DND-41 (cell line): Measurements from ENCODE around the gene WDFY3.

ENCODE experiments used
- ATAC-seq: fragments of 200-7000 bp; cut with Tn5 transposase; 3 replicates; pipeline ENCODE4 v1.9.1; 2021; ENCODE audit warnings: low read depth; ENCODE audit not compliant: insufficient read depth
- DNase-seq: peaks from one replicate; pipeline ENCODE4 v3.0.0-alpha.2; 2020
- H2AFZ ChIP-seq: 2 replicates; pipeline ENCODE4 v1.6.0; 2012; ENCODE audit warnings: low read depth, low read length
- H3K27ac ChIP-seq: 2 replicates; pipeline ENCODE4 v1.5.1; 2012; ENCODE audit warnings: low read length, inconsistent platforms
- H3K27me3 ChIP-seq: fragments of 200-600 bp; sonication (generic); 2 replicates; pipeline ENCODE4 v1.6.0; 2012; ENCODE audit warnings: low read length, mild to moderate bottlenecking, inconsistent platforms; ENCODE audit not compliant: insufficient read depth, poor library complexity
- H3K36me3 ChIP-seq: 2 replicates; pipeline ENCODE4 v1.5.1; 2012; ENCODE audit warnings: low read length, inconsistent platforms; ENCODE audit not compliant: insufficient read depth
- H3K4me1 ChIP-seq: 2 replicates; pipeline ENCODE4 v1.5.1; 2012; ENCODE audit warnings: mild to moderate bottlenecking, low read length; ENCODE audit not compliant: insufficient read depth
- H3K4me2 ChIP-seq: 2 replicates; pipeline ENCODE4 v1.6.0; 2012; ENCODE audit warnings: mild to moderate bottlenecking, moderate library complexity, low read length, inconsistent platforms; ENCODE audit not compliant: insufficient read depth
- H3K4me3 ChIP-seq, 2 experiments: fragments of 200-600 bp in 1 of 2; shearing (Covaris generic) in 1 of 2; 2 replicates each; pipeline ENCODE4 v1.5.1; 2012 to 2016; ENCODE audit warnings: inconsistent platforms in 2 of 2, low read length in 2 of 2, mild to moderate bottlenecking in 2 of 2, low read depth in 1 of 2, moderate library complexity in 1 of 2
- H3K79me2 ChIP-seq: 2 replicates; pipeline ENCODE4 v1.6.0; 2012; ENCODE audit warnings: low read length, inconsistent platforms; ENCODE audit not compliant: insufficient read depth
- H3K9ac ChIP-seq: 2 replicates; pipeline ENCODE4 v1.6.0; 2012; ENCODE audit warnings: low read depth, mild to moderate bottlenecking, inconsistent platforms, low read length, moderate library complexity
- H3K9me3 ChIP-seq: 2 replicates; pipeline ENCODE4 v1.5.1; 2012; ENCODE audit warnings: low read length, moderate library complexity, mild to moderate bottlenecking, inconsistent platforms; ENCODE audit not compliant: insufficient read depth, severe bottlenecking
- H4K20me1 ChIP-seq: 2 replicates; pipeline ENCODE4 v1.6.0; 2012; ENCODE audit warnings: low read length; ENCODE audit not compliant: insufficient read depth
- EZH2 ChIP-seq: IDR thresholded peaks from 3 replicates; pipeline ENCODE4 v1.6.1; 2012; ENCODE audit warnings: borderline replicate concordance, low read depth, mild to moderate bottlenecking, moderate library complexity, low read length, inconsistent platforms; ENCODE audit not compliant: severe bottlenecking
- TF ChIP-seq, protein P1 (sequence below): IDR thresholded peaks from 2 replicates; pipeline ENCODE4 v1.5.1; 2012; ENCODE audit warnings: borderline replicate concordance, low read length, moderate library complexity, mild to moderate bottlenecking; ENCODE audit not compliant: poor library complexity, severe bottlenecking; ENCODE audit errors: extremely low read depth

WDFY3 gene

DNA sequence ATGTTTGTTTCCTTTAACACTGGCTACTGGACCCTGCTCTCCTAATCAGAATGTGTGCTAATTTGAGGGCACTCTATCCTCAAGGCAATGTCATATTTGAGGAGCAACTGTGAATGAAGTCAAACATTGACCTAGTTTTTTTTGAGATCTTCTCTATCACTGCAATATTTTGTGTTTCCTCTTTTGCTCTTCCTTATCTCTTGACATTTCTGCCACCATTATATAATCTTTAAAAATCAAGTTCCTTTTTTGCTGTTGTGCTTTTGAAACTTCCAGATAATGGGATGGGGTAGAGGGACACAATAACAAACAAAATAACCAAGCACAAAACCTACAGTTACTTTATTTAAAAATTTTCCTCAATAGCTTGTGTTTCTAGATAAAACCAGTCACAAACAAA is 7.4 kb upstream of the WDFY3 start:
- no peak overlapping the region for H3K4me2 ChIP-seq
- H3K4me1 ChIP-seq = no peaks in the 10 kb centered on the region
- no peaks in the 10 kb centered on the region for H3K36me3 ChIP-seq
- H2AFZ ChIP-seq = no peak overlapping the region
- no peak for TF ChIP-seq EZH2
- TF ChIP-seq, protein P1, sequence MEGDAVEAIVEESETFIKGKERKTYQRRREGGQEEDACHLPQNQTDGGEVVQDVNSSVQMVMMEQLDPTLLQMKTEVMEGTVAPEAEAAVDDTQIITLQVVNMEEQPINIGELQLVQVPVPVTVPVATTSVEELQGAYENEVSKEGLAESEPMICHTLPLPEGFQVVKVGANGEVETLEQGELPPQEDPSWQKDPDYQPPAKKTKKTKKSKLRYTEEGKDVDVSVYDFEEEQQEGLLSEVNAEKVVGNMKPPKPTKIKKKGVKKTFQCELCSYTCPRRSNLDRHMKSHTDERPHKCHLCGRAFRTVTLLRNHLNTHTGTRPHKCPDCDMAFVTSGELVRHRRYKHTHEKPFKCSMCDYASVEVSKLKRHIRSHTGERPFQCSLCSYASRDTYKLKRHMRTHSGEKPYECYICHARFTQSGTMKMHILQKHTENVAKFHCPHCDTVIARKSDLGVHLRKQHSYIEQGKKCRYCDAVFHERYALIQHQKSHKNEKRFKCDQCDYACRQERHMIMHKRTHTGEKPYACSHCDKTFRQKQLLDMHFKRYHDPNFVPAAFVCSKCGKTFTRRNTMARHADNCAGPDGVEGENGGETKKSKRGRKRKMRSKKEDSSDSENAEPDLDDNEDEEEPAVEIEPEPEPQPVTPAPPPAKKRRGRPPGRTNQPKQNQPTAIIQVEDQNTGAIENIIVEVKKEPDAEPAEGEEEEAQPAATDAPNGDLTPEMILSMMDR = no peak
- no peaks in the 10 kb centered on the region for H3K9me3 ChIP-seq
- H3K27ac ChIP-seq = no peak overlapping the region
- H3K4me3 ChIP-seq = no peak overlapping the region
- ATAC-seq (no peak), DNase-seq (no peak)
- H3K79me2 ChIP-seq = no peaks in the 10 kb centered on the region
- H3K9ac ChIP-seq = no peak overlapping the region
- no peaks in the 10 kb centered on the region for H3K27me3 ChIP-seq
- no peaks in the 10 kb centered on the region for H4K20me1 ChIP-seq

DNA sequence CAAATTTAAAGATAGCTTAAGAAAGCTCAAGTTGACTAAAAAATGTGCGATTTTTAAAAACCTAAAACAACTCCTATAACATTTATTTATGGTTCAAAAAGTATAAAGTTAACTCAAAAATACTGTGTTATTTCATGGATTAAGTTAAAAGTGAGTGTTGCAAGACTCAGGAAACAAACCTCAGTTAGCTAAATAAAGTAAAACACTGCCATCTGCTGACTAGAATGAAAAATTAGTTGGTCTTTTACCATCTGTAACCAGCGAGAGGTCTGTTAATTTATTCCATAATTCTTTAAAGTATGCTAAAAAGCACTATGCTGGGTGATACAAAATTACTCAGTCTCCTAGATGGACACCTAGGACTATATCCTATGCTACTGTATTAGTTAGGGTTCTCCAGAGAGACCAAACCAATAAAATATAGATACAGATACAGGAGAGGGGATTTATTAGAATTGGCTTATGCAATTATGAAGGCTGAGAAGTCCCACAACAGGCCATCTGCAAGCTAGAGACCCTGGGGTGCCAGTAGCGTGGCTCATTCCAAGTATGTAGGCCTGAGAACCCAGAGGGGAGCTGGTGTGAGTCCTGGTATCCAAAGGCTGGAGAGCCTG is 4.9 kb upstream of the WDFY3 start:
- Histone ChIP-seq H2AFZ (no peak overlapping the region), H3K4me2 (no peak overlapping the region), H3K27me3 (no peaks in the 10 kb centered on the region), H3K27ac (no peak overlapping the region), H3K36me3 (no peaks in the 10 kb centered on the region), H4K20me1 (no peaks in the 10 kb centered on the region), H3K4me3 (no peak overlapping the region), H3K9me3 (no peaks in the 10 kb centered on the region), H3K4me1 (no peaks in the 10 kb centered on the region), H3K79me2 (no peaks in the 10 kb centered on the region), H3K9ac (no peak overlapping the region)
- DNase-seq (no peak), ATAC-seq (no peak)
- no peak for TF ChIP-seq EZH2
- TF ChIP-seq, protein P1 = peak; percentile 45

DNA sequence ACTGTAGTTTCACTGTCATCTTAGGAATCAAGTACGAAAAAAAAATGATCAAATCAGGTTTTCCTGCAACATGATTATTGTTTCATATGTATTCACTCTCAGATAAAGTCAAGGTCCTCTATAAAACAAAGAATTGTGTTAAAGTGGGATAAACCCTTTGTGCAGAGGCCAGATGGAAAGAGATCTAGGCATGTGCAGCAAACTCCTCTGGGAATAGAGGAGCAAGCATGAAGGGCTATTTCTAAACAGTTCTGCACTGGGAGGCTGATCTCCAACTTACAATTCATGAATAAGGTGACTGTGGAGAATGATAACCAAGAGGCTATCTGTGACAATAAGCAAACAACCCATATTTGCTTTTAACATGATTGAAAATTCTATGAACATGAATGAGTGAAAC is 2.4 kb upstream of the WDFY3 start:
- H2AFZ ChIP-seq = no peak overlapping the region
- H3K4me2 ChIP-seq = no peak overlapping the region
- no peaks in the 10 kb centered on the region for H4K20me1 ChIP-seq
- no peaks in the 10 kb centered on the region for H3K36me3 ChIP-seq
- ATAC-seq = no peak
- H3K27me3 ChIP-seq = no peaks in the 10 kb centered on the region
- H3K4me1 ChIP-seq = no peaks in the 10 kb centered on the region
- no peak overlapping the region for H3K9ac ChIP-seq
- TF ChIP-seq, protein P1 = no peak
- TF ChIP-seq EZH2 = no peak
- H3K79me2 ChIP-seq = no peaks in the 10 kb centered on the region
- DNase-seq = no peak
- H3K9me3 ChIP-seq = no peaks in the 10 kb centered on the region
- H3K4me3 ChIP-seq = no peak overlapping the region
- H3K27ac ChIP-seq = no peak overlapping the region

DNA sequence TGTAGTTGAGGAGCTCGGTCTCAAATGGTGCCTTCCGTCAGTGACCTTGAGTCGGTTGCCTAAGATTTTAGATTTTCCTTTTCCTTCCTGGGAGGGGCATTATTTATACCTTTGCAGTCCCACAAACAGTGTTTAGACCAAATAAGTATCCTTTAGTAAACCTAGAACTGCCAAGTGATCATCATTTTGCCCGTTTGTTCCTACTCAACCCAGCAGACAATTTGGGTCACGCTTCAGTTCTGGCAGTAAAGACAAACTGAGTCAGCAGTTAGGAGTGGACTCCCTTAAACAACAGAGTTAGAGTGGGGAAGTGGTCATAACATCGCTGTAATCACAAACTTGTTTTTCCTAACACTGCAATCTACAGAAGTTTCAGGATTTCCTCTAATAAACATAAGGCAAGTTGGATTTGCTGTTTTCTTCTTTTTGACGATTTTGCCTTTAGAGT is 777 bp upstream of the WDFY3 start:
- Histone ChIP-seq H4K20me1 (no peaks in the 10 kb centered on the region), H3K9me3 (no peaks in the 10 kb centered on the region), H3K4me2 (no peak overlapping the region), H3K27me3 (no peaks in the 10 kb centered on the region), H3K4me3 (no peak overlapping the region), H3K27ac (no peak overlapping the region), H2AFZ (no peak overlapping the region), H3K36me3 (no peaks in the 10 kb centered on the region), H3K79me2 (no peaks in the 10 kb centered on the region), H3K9ac (no peak overlapping the region), H3K4me1 (no peaks in the 10 kb centered on the region)
- TF ChIP-seq EZH2 = no peak
- TF ChIP-seq, protein P1 = no peak
- ATAC-seq (no peak), DNase-seq (no peak)
